HEK293T (cell line): Measurements from ENCODE around the gene C10orf71.

Source experiments
- FOXA1 ChIP-seq: fragments of 450-650 bp; IDR thresholded peaks from 2 replicates; pipeline ENCODE4 v1.6.1; 2016; ENCODE audit warnings: mild to moderate bottlenecking
- NFRKB ChIP-seq: fragments of 450-650 bp; IDR thresholded peaks from 2 replicates; pipeline ENCODE4 v1.6.1; 2016; ENCODE audit warnings: mild to moderate bottlenecking, moderate library complexity
- PKNOX1 ChIP-seq: fragments of 450-650 bp; IDR thresholded peaks from 2 replicates; pipeline ENCODE4 v1.6.1; 2016
- TARDBP ChIP-seq: fragments of 450-650 bp; IDR thresholded peaks from 2 replicates; pipeline ENCODE4 v1.6.1; 2016

DNA sequence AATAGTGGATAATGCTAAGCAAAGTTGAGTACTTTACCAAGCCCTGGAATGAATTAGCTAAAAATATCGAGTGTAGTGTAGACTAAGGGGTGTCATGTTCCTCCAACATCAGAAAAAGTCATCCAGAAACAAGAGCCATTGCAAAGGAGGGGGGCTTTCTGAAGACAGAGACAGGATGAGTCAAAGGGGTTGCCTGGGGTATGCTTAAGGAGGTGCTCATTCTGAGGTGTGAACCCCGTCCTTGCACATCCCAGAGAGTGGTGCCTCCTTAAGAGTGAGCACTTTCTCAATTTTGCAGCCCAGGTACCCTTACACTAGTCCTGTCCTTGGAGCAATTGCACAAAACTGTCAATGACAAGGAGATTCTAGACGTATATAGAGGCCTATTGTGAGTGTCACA, 43.1 kb upstream of the C10orf71 start:
- TF ChIP-seq TARDBP (no peak), FOXA1 (no peak), NFRKB (no peak), PKNOX1 (no peak)
